Panc1 (cell line): ENCODE results near the gene ROCK2. TPM values are rescaled to one million over a fixed set of nuclear protein-coding genes. Genes with fewer than 3 reads are reported as not detected.

Source experiments
- ATAC-seq: fragments of 200-7000 bp; cut with Tn5 transposase; 2 replicates; pipeline ENCODE4 v1.9.1; 2020; ENCODE audit warnings: mild to moderate bottlenecking, moderate library complexity
- BruUV-seq: library from RNA; stranded (reverse); fragments of 400-500 nt; replicated peaks from 2 replicates; lab custom pipeline; 2021; lab: Mats Ljungman, UMichigan
- CTCF ChIA-PET: fragments of 300-600 bp; sonication (Branson Sonifier 250); formaldehyde crosslinking; loops from one replicate; lab custom pipeline; 2022; ENCODE audit warnings: antibody characterized with exemption; lab: Charles Lee
- POLR2A ChIA-PET: fragments of 300-600 bp; sonication (Branson Sonifier 250); formaldehyde crosslinking; loops from one replicate; lab custom pipeline; 2022; ENCODE audit warnings: antibody characterized with exemption; lab: Charles Lee
- DNase-seq: peaks from one replicate; pipeline ENCODE4 v3.0.0-alpha.2; 2010; ENCODE audit warnings: low read depth, low spot score
- H3K27ac ChIP-seq: 2 replicates; pipeline ENCODE4 v1.5.1; 2011; ENCODE audit warnings: mild to moderate bottlenecking, low read length, inconsistent platforms
- H3K27me3 ChIP-seq: fragments of 200-500 bp; sonication (Bioruptor generic); 2 replicates; pipeline ENCODE4 v1.6.0; 2014; ENCODE audit warnings: low read length, inconsistent platforms; ENCODE audit not compliant: control insufficient read depth, insufficient read depth
- H3K36me3 ChIP-seq: fragments of 200-500 bp; sonication (Bioruptor generic); 2 replicates; pipeline ENCODE4 v1.5.1; 2014; ENCODE audit warnings: inconsistent platforms, mild to moderate bottlenecking, low read length, moderate library complexity; ENCODE audit not compliant: control insufficient read depth, insufficient read depth
- H3K4me1 ChIP-seq: 2 replicates; pipeline ENCODE4 v1.5.1; 2011; ENCODE audit warnings: inconsistent platforms, mild to moderate bottlenecking, low read length, moderate library complexity; ENCODE audit not compliant: control insufficient read depth, insufficient read depth
- H3K4me3 ChIP-seq, 2 experiments: 2 replicates each; pipeline ENCODE4 v1.5.1; 2011 to 2012; ENCODE audit warnings: low read depth in 2 of 2, low read length in 2 of 2, mild to moderate bottlenecking in 2 of 2, inconsistent platforms in 1 of 2, moderate library complexity in 1 of 2
- H3K9me3 ChIP-seq: fragments of 200-500 bp; sonication (Bioruptor generic); 2 replicates; pipeline ENCODE4 v1.5.1; 2014; ENCODE audit warnings: low read depth, mild to moderate bottlenecking, inconsistent platforms, low read length, moderate library complexity; ENCODE audit not compliant: control insufficient read depth, insufficient read depth
- POLR2AphosphoS5 ChIP-seq: IDR thresholded peaks from 2 replicates; pipeline ENCODE4 v1.6.1; 2012; ENCODE audit warnings: mild to moderate bottlenecking, low read depth, low read length, moderate library complexity
- REST ChIP-seq, 2 experiments: IDR thresholded peaks; 2 replicates each; pipeline ENCODE4 v1.6.1; 2011 to 2012; ENCODE audit warnings: low read depth in 2 of 2, control low read depth in 1 of 2, low read length in 1 of 2, mild to moderate bottlenecking in 1 of 2, moderate library complexity in 1 of 2; ENCODE audit not compliant: insufficient read depth in 1 of 2
- SIN3A ChIP-seq: IDR thresholded peaks from 2 replicates; pipeline ENCODE4 v1.6.1; 2012; ENCODE audit warnings: low read depth, mild to moderate bottlenecking, low read length, moderate library complexity, borderline replicate concordance; ENCODE audit not compliant: insufficient read depth
- TCF7L2 ChIP-seq: IDR thresholded peaks from 2 replicates; pipeline ENCODE4 v1.6.1; 2011; ENCODE audit warnings: mild to moderate bottlenecking, low read depth, low read length, inconsistent platforms
- in situ Hi-C: cut with HindIII; loops from 2 replicates; pipeline ENCODE4 v1.10.0; 2016; ENCODE audit warnings: low sequenced_read_pairs, low pct_unique_long_range_greater_than_20kb
- intact Hi-C: fragments of 100-400 bp; cut with micrococcal nuclease; formaldehyde crosslinking; loops from one replicate; pipeline ENCODE4 v1.10.0; 2022; ENCODE audit not compliant: unreplicated experiment
- total RNA-seq: library from RNA; stranded (reverse); gene quantifications from one replicate; pipeline ENCODE4 v1.2.1, GENCODE V29; 2021; ENCODE audit not compliant: unreplicated experiment
- TF ChIP-seq, protein P1 (sequence below): fragments of 450-650 bp; IDR thresholded peaks from 2 replicates; pipeline ENCODE4 v1.5.1; 2017; ENCODE audit warnings: mild to moderate bottlenecking

ROCK2 gene
- total RNA-seq, 1 experiment from 2014 or later, result 47.9 TPM

DNA sequence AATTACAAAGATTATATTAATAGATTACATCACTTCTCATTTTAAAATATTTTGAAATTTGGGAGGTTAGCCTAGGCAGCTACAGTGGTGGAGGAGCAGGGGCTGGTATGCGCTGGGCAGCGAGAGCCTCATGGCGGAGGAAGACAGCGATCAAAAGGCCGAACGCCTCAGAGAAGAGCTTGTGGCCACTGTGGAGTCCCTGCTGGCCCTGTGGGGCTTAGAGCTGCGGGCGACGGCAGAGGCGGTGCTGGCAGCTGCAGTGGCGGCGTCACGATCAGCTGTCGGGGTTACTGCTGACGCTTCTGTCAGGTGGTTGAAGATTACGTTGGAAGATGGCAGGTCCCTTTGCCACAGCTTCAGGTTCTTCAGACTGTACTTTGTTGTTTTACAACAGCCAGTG, 87.4 kb downstream of the ROCK2 start:
- no peak for ATAC-seq

DNA sequence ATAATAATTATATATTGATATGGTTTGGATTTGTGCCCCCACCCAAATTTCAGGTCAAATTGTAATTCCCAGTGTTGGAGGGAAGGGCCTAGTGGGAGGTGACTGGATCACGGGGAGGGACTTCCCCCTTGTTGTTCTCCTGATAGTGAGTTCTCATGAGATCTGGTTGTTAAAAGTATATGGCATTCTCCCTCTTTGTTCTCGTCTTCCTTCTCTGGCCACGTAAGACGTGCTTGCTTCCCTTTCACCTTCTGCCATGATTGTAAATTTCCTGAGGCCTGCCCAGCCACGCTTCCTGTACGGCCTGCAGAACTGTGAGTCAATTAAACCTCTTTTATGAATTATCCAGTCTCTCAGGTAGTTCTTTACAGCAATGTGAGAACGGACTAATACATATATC, 88.3 kb downstream of the ROCK2 start:
- no peak overlapping the region for H3K27ac ChIP-seq
- CTCF ChIA-PET, result no interaction called here
- intact Hi-C loops (no loop called here), in situ Hi-C loops (no loop called here)
- no peaks in the 10 kb centered on the region for H3K27me3 ChIP-seq
- no peak for ATAC-seq
- POLR2A ChIA-PET, result no interaction called here
- H3K9me3 ChIP-seq, result no peaks in the 10 kb centered on the region
- H3K4me3 ChIP-seq, result no peak overlapping the region
- no peak for TF ChIP-seq POLR2AphosphoS5
- TF ChIP-seq SIN3A, result no peak
- no peak for DNase-seq
- no peaks in the 10 kb centered on the region for H3K4me1 ChIP-seq
- no TSS peak for BruUV-seq
- no peaks in the 10 kb centered on the region; the same call in 1 of the 2 replicates for H3K36me3 ChIP-seq

More for the DNA sequence above, 87.4 kb downstream of the ROCK2 start:
- no peaks in the 10 kb centered on the region for H3K27me3 ChIP-seq
- CTCF ChIA-PET, result no interaction called here
- in situ Hi-C loops (no loop called here), intact Hi-C loops (no loop called here)
- H3K27ac ChIP-seq, result no peak overlapping the region
- H3K9me3 ChIP-seq, result no peaks in the 10 kb centered on the region
- no peak for DNase-seq
- BruUV-seq, result no TSS peak
- H3K4me1 ChIP-seq, result no peaks in the 10 kb centered on the region
- TF ChIP-seq SIN3A, result no peak
- no peak for TF ChIP-seq TCF7L2
- TF ChIP-seq, protein P1, sequence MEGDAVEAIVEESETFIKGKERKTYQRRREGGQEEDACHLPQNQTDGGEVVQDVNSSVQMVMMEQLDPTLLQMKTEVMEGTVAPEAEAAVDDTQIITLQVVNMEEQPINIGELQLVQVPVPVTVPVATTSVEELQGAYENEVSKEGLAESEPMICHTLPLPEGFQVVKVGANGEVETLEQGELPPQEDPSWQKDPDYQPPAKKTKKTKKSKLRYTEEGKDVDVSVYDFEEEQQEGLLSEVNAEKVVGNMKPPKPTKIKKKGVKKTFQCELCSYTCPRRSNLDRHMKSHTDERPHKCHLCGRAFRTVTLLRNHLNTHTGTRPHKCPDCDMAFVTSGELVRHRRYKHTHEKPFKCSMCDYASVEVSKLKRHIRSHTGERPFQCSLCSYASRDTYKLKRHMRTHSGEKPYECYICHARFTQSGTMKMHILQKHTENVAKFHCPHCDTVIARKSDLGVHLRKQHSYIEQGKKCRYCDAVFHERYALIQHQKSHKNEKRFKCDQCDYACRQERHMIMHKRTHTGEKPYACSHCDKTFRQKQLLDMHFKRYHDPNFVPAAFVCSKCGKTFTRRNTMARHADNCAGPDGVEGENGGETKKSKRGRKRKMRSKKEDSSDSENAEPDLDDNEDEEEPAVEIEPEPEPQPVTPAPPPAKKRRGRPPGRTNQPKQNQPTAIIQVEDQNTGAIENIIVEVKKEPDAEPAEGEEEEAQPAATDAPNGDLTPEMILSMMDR, result no peak
- TF ChIP-seq POLR2AphosphoS5, result no peak
- no peak for TF ChIP-seq REST (IDR thresholded peaks at IDR 0.05; ENCODE audit: insufficient read depth in 1 of 2, low read depth in 2 of 2, low read length in 1 of 2)
- POLR2A ChIA-PET, result no interaction called here
- no peak overlapping the region for H3K4me3 ChIP-seq
- no peaks in the 10 kb centered on the region; the same call in 1 of the 2 replicates for H3K36me3 ChIP-seq

- DNase-seq (peak; percentile 33), ATAC-seq (no peak)
- in situ Hi-C loops, result no loop called here
- no TSS peak for BruUV-seq
- intact Hi-C loops, result no loop called here
- TF ChIP-seq, protein P1, result no peak
- TF ChIP-seq REST (IDR thresholded peaks at IDR 0.05; ENCODE audit: insufficient read depth in 1 of 2, low read depth in 2 of 2, low read length in 1 of 2) (no peak), TCF7L2 (no peak), SIN3A (no peak), POLR2AphosphoS5 (no peak)
- Histone ChIP-seq H3K36me3 (no peaks in the 10 kb centered on the region; the same call in 1 of the 2 replicates), H3K4me3 (no peak overlapping the region), H3K4me1 (no peaks in the 10 kb centered on the region), H3K9me3 (no peaks in the 10 kb centered on the region), H3K27me3 (no peaks in the 10 kb centered on the region), H3K27ac (no peak overlapping the region)
- POLR2A ChIA-PET, result no interaction called here
- CTCF ChIA-PET, result no interaction called here
Observed at GRCh38 chr2:11254100-11254536, 90.3 kb downstream of the ROCK2 start.
